IPS-11a (cell line): ENCODE data around the gene GNGT2.

Experiments used
- H3K4me3 ChIP-seq: one replicate; pipeline ENCODE4 v1.5.1; 2013; ENCODE audit warnings: low read depth, low read length, control low read depth

The GNGT2 gene

DNA sequence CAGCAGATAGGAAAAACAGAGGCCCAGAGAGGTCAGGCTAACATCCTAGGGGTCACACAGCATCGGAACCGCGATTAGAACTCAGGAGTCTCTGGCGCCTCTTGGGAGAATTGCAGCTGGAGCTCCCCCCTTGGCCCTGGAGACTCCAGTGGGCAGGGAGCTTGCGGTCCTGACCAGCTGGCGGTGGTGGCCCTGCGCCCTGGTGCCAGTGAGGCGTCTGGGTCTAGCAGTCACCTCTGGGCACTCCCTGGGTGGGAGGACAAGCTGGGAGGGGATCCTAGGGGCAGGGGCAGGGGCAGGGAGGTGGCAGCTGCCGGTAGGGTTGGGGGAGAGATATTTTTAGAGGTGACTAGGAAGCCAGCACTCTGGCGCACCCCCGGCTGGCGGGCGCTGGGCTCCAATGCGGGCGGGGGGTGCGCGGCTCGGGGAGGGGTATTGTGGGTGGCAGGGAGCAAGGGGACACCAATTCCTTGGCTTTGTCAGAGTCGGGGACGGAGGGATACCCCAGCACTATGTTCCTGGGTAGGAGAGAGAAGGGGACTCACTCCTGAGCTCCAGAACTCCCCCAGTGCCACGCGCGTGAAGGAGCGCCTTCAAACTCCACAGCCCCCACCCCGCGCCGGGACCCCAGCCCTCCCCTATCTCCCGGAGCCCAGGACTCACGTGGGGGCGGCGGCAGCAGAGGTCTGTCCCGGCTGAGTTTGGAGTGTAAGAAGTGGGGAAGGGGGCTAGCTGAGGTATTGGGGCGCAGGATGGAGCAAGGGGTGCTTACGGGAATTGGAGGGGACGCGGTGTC is 19.6 kb upstream of the GNGT2 start:
- peak overlapping the region; percentile 78 for H3K4me3 ChIP-seq

DNA sequence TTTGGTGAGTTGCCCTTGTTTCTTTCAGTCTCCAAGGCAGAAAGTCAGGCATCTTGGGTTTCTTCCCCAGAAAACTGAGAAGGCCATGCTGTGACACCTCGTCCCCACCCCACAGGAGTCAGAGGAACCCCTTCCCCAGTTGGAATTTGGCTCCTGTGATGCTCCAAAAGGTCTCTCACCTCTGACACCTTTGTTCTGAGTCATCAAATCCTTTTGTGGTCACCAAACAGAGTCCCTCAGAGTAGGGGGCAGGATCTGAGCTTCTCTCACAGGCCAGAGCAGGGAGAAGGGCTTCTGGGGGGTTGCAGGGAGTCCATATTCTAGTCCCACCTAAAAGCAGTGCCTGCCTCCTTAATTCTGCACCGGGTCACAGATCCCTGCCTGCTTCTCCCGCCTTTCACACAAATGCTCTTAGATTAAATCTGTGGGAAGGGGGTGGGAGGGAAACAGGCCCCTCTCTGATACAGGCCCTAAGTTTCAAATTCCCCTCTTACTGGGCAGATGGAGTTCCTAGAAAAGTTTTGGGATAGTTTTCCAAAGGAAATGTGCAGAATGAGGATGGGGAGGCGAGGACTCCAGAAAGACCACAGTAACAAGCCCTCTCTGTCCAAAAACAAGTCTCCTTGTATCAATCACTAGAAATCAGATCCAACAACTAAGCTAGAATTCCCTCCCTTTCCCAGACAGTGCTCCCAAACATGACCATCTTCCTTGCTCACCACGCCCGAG is 18.9 kb upstream of the GNGT2 start:
- no peak overlapping the region for H3K4me3 ChIP-seq

GRCh38 chr17:49227436-49228261 is 17.3 kb upstream of the GNGT2 start:
- H3K4me3 ChIP-seq, result no peak overlapping the region

DNA sequence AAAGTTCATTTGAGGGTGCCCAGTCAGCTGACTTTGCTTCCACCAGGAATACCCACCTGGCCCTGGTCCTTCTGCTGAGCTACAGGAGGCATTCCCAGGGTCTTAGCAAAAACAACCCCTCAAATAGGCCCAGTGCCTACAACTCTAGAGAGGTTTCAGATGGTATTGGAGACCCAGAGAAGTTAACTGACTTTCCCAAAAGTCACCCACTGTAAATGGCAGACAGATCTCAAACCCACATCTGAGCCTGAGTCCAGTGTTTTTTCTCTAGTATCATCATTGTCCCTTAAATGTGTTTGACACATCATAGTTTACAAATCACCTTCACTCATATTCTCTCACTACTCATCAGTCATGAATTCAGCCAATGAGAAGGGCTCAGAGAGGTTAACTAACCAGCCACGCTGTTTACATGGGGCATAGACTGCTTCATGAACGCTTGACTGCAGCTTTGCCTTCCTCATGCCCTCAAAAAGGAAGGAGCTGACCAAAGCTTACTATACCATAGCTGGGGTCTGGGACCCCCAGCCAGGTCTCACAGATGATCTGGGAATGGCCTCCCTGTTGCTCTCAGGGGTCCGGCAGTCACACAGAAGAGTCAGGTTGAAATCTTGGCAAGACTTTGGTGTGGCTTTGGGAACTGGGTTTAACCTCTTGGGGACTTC is 16.5 kb upstream of the GNGT2 start:
- H3K4me3 ChIP-seq, result no peak overlapping the region

- H3K4me3 ChIP-seq, result no peak overlapping the region
Measured at GRCh38 chr17:49225554-49226236, 15.3 kb upstream of the GNGT2 start.

- H3K4me3 ChIP-seq, result peak overlapping the region; percentile 37
Measured at GRCh38 chr17:49224997-49225337, 14.6 kb upstream of the GNGT2 start.

DNA sequence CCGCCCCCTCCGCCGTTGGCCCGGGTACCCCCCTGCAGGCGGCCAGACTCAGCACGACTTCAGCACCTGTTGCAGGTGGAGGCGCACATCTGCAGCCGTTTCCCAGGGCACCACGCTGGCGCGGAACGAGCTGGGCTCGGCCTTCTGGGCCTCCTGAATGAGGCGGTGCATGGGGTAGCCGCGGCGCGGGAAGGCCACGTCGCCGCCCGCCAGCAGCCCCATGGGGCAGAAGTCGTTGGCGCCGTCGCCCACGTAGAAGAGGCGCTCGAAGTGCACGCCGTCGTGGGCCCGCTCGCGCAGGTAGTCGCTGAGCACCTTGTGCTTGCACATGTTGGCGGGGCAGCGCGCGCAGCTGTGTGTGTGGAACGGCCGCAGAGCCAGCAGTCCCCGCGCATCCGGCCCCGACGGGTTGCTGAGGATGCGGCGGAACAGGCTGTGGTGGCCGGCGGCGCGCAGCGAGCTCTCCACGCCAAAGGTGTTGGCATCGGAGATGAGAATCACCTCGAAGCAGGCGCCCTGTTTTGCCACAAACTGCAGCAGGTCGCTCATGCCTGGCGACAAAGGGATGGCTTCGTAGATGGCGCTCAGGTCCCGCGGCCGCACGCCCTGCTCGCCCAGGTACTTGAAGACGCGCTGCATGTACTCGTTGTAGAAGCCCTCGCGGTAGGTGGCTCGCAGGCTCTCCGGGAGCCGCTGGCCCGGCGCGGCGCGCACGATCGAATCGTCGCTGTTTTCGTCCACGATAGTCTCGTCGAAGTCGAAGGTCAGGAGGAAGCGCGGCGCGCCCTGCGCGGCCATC is 14.0 kb upstream of the GNGT2 start:
- H3K4me3 ChIP-seq, result peak overlapping the region; percentile 37

GRCh38 chr17:49223517-49224197 is 13.3 kb upstream of the GNGT2 start:
- H3K4me3 ChIP-seq, result peak overlapping the region; percentile 37

- H3K4me3 ChIP-seq, result no peak overlapping the region
Measured at GRCh38 chr17:49223168-49223516, 12.8 kb upstream of the GNGT2 start.

DNA sequence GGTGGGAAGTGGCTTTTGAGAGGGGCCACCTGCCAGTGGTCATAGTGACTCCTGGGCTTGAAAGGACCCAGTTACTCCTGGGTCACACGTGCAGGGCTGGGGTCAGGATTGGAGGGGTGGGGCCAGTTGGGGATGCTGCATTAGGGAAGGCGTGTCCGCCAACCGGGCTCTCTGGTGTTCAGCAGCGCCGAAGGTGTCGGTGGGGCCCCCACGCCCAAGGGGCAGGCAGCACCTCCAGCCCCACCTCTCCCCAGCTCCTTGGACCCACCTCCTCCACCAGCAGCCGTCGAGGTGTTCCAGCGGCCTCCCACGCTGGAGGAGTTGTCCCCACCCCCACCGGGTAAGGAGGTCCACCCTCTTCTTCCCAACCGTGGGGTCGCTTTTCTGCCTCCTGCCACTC is 9.6 kb upstream of the GNGT2 start:
- no peak overlapping the region for H3K4me3 ChIP-seq

DNA sequence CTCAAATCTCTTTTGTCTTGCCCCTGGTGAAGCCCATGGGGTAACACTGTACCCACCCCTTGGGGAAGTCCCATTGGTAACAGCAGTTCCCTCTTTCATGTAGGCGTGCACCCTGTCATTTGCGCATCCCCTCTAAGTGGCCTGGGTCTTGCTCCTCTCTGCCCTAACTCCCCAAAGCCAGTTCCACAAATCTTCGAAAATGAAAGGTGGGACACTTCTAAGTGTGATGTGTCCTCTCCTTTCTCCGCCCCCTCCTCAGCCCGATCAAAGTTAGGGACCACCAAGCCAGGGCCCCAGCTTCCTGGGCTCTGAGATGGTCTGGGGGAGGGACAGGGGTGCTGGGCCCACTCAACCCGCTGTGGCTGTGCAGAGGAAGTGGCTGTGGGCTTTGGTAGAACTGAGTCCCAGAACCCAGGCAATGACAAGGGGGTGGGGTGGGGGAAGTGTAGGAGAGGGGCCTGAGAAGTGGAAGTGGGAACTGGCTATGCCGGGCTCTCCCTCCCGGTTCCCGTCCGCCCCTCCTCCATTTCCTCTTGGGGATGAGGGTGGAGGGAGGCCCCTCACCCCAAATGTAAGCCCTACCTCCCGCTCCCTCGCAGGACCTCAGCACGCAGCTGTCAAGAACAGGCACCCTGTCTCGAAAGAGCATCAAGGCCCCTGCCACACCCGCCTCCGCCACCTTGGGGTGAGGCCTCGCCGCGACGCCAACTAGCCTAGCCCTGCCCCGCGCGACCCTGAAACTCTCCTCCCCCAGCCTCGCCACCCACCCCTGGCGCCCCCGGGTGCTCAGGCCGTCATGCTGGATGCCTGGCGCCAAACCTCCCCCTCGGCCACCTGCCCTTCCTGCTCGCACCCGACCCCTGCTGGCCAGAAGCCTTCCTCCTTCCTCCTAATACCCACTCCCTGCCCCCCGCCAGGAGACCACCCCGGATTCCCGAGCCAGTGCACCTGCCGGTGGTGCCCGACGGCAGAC is 8.9 kb upstream of the GNGT2 start:
- H3K4me3 ChIP-seq, result no peak overlapping the region

DNA sequence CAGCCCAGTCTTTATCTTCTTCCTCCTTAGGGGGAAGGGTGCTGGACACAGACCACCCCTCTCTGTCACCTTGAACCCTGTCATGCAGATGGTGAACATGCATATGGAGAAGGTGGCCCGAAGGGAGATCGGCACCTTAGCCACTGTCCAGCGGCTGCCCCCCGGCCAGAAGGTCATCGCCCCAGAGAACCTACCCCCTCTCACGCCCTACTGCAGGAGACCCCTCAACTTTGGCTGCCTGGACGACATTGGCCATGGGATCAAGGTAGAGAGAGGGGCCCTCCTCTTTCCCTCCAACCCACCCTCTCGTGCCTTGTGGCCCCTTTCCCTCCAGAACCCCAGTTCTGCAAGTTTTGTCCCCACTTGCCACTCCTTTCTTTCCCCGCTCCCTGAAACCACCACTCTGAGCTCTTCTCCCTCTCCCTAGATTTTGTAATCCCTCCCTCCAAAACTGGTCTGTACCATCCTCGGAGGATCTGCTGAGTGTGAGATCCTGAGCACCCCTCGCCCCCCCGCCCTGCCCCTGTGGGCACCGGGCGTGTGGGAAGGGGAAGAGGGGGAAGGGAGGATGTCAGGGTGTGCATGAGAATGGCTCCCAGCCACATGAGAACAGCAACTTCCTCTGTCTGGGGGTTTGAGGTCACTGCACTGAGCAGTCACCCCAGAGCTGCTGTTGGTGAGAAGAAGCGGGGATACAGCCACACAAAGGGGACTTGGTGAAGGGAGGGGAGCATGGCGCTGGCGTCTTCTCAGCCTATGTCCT is 7.5 kb upstream of the GNGT2 start:
- H3K4me3 ChIP-seq, result no peak overlapping the region

DNA sequence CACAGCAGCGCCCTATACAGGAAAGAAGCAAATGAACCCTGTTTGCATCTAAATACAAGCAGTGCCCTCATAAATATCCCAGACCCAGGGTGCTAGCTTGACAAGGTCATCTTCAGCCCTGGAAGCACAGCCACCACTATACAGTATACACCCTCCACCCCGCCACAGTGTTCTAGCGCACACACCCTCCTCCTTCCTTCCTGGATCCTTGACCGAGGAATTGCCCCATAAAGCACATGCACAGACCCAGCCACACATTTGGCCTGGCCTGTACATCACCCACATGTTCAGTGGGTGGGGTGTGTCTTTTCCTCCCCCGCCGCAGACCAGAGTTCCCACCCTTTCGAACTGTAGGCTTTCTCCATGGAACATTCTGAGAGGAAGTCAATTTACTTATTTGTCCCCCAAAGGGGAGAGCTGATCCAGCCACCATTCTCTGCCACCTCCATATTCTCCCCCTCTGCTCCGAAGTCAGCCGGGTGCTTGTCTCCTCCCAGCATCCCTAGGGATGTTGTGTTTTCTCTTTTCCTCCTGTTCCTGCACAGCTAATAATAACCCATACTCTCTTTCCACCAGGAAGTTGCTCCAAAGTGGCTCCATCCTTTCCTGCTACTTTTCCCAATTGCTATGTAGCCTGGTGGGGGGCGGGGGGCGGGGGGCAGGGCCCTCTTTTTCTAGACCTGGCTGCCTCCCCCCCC is 6.7 kb upstream of the GNGT2 start:
- no peak overlapping the region for H3K4me3 ChIP-seq

DNA sequence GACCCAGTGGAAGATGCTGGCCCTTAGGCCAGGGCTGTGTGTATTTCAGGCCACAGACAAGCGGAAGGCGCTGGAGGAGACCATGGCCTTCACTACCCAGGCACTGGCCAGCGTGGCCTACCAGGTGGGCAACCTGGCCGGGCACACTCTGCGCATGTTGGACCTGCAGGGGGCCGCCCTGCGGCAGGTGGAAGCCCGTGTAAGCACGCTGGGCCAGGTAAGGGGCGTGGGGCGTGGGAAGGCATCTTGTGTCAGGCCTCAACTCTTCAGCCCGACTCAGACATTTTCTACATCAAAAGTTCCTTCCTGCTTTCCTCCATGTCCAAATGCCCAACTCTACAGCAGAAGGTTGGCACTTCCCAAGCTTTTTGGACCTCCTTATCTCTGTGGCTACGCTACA is 6.1 kb upstream of the GNGT2 start:
- no peak overlapping the region for H3K4me3 ChIP-seq

GRCh38 chr17:49214676-49215360 is 4.4 kb upstream of the GNGT2 start:
- no peak overlapping the region for H3K4me3 ChIP-seq

- no peak overlapping the region for H3K4me3 ChIP-seq
Measured at GRCh38 chr17:49213847-49214246, 3.5 kb upstream of the GNGT2 start.
